Middle frontal gyrus (tissue), 1 donor: Measurements from ENCODE around the gene ZBTB17.
"Not testable (repeated sequence)": the region's sequence is repeated elsewhere in the genome, so short reads cannot be mapped to it uniquely, and the experiment has no call there.

Experiments
- DNase-seq: peaks from one replicate; pipeline ENCODE4 v3.0.0-alpha.2; 2015; ENCODE audit warnings: low spot score; ENCODE audit errors: extremely low spot score

The ZBTB17 gene

GRCh38 chr1:16011936-16012589 is 36.2 kb upstream of the ZBTB17 start:
- no peak for DNase-seq

- DNase-seq = no peak
Observed at GRCh38 chr1:16010837-16011236, 34.9 kb upstream of the ZBTB17 start.

- DNase-seq = no peak
Observed at GRCh38 chr1:16009678-16010077, 33.8 kb upstream of the ZBTB17 start.

- DNase-seq = no peak
Observed at GRCh38 chr1:16009030-16009460, 33.1 kb upstream of the ZBTB17 start.

GRCh38 chr1:16007671-16008341 is 31.9 kb upstream of the ZBTB17 start:
- DNase-seq = no peak

GRCh38 chr1:16006552-16007485 is 30.9 kb upstream of the ZBTB17 start:
- no peak for DNase-seq

GRCh38 chr1:16006010-16006409 is 30.1 kb upstream of the ZBTB17 start:
- DNase-seq = no peak

GRCh38 chr1:16005597-16005996 is 29.7 kb upstream of the ZBTB17 start:
- no peak for DNase-seq

GRCh38 chr1:16001274-16001673 is 25.4 kb upstream of the ZBTB17 start:
- not testable (repeated sequence) for DNase-seq

GRCh38 chr1:15998929-15999328 is 23.0 kb upstream of the ZBTB17 start:
- no peak for DNase-seq

- no peak for DNase-seq
Observed at GRCh38 chr1:15997637-15998280, 21.9 kb upstream of the ZBTB17 start.

GRCh38 chr1:15997076-15997585 is 21.2 kb upstream of the ZBTB17 start:
- DNase-seq = no peak

- DNase-seq = no peak
Observed at GRCh38 chr1:15994590-15995351, 18.9 kb upstream of the ZBTB17 start.

GRCh38 chr1:15994081-15994480 is 18.2 kb upstream of the ZBTB17 start:
- no peak for DNase-seq

GRCh38 chr1:15993666-15994065 is 17.8 kb upstream of the ZBTB17 start:
- no peak for DNase-seq

- no peak for DNase-seq
Observed at GRCh38 chr1:15992582-15993500, 16.9 kb upstream of the ZBTB17 start.

- DNase-seq = no peak
Observed at GRCh38 chr1:15992187-15992553, 16.3 kb upstream of the ZBTB17 start.

- no peak for DNase-seq
Observed at GRCh38 chr1:15991427-15992186, 15.7 kb upstream of the ZBTB17 start.

GRCh38 chr1:15989776-15990175 is 13.9 kb upstream of the ZBTB17 start:
- DNase-seq = no peak
